Epithelial cell of proximal tubule (primary cell): ENCODE results near the gene POU1F1. TPM values are rescaled to one million over a fixed set of nuclear protein-coding genes. Genes with fewer than 3 reads are reported as not detected.

ENCODE experiments used
- DNase-seq: peaks from one replicate; pipeline ENCODE4 v3.0.0-alpha.2; 2011; ENCODE audit warnings: low read depth
- H3K4me3 ChIP-seq: 2 replicates; pipeline ENCODE4 v1.5.1; 2011; ENCODE audit warnings: low read depth, mild to moderate bottlenecking, low read length
- CTCF ChIP-seq: conservative IDR thresholded peaks from 2 replicates; pipeline ENCODE4 v1.5.1; 2012; ENCODE audit warnings: low read depth, mild to moderate bottlenecking, low read length
- total RNA-seq: library from RNA; depleted of rRNA; stranded (reverse); fragments of >200 nt; gene quantifications from 2 replicates; pipeline ENCODE4 v1.2.3, GENCODE V29; 2015

POU1F1 gene
- not detected in 2 replicates for total RNA-seq

GRCh38 chr3:87276484-87276883, at the start of gene POU1F1:
POU1F1 (minus strand) TSS chr3:87276584; CDS start chr3:87276462, 122 bp downstream.
- TF ChIP-seq CTCF, result no peak
- no peak within 1 kb of the TSS for H3K4me3 ChIP-seq
- DNase-seq, result no peak

- H3K4me3 ChIP-seq, result no peak overlapping the region
- no peak for DNase-seq
- no peak for TF ChIP-seq CTCF
Observed at GRCh38 chr3:87324609-87325008, 48.2 kb upstream of the POU1F1 start.

- no peak overlapping the region for H3K4me3 ChIP-seq
- no peak for TF ChIP-seq CTCF
- no peak for DNase-seq
Observed at GRCh38 chr3:87320756-87321626, 44.6 kb upstream of the POU1F1 start.

- no peak overlapping the region for H3K4me3 ChIP-seq
- TF ChIP-seq CTCF, result no peak
- DNase-seq, result no peak
Observed at GRCh38 chr3:87318617-87319021, 42.2 kb upstream of the POU1F1 start.

- H3K4me3 ChIP-seq, result no peak overlapping the region
- TF ChIP-seq CTCF, result no peak
- no peak for DNase-seq
Observed at GRCh38 chr3:87317779-87318178, 41.4 kb upstream of the POU1F1 start.

GRCh38 chr3:87313641-87314040, 37.3 kb upstream of the POU1F1 start:
- no peak for TF ChIP-seq CTCF
- H3K4me3 ChIP-seq, result no peak overlapping the region
- no peak for DNase-seq

GRCh38 chr3:87311309-87311708, 34.9 kb upstream of the POU1F1 start:
- DNase-seq, result no peak
- no peak overlapping the region for H3K4me3 ChIP-seq
- no peak for TF ChIP-seq CTCF
